ENCODE data around the gene DCST1. TPM values are rescaled to one million over a fixed set of nuclear protein-coding genes. Genes with fewer than 3 reads are reported as not detected.

The DCST1 gene, protein sequence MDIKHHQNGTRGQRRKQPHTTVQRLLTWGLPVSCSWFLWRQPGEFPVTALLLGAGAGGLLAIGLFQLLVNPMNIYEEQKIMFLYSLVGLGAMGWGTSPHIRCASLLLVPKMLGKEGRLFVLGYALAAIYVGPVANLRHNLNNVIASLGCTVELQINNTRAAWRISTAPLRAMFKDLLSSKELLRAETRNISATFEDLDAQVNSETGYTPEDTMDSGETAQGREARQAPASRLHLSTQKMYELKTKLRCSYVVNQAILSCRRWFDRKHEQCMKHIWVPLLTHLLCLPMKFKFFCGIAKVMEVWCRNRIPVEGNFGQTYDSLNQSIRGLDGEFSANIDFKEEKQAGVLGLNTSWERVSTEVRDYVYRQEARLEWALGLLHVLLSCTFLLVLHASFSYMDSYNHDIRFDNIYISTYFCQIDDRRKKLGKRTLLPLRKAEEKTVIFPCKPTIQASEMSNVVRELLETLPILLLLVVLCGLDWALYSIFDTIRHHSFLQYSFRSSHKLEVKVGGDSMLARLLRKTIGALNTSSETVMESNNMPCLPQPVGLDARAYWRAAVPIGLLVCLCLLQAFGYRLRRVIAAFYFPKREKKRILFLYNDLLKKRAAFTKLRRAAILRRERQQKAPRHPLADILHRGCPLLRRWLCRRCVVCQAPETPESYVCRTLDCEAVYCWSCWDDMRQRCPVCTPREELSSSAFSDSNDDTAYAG
- total RNA-seq = not detected

DNA sequence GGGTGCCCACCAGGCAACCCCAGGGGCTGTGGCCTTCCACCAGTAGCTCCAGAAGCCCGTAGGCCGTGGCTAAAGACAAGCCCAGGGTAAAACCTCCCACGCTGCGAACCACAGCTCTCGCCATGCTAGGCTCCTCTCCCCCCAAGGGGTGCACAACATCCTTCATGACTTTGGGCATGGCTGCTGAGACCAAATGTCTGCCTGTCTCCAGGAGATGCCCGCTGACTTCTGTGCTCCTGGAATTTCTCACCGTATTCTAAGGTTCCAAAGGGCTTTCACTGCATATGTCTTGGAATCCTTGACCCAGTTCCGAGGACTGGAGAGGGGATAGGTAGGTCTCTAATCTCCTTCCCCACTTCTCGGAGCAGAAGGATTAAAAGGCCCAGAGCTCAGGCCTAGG, at the start of gene DCST1, which contains the start of gene DCST2:
Gene DCST1 (plus strand): TSS at position 301 of the 400 bp plus-strand sequence. CDS start 213 bp downstream, outside the sequence.
Gene DCST2 (minus strand): TSS at position 258 of the 400 bp plus-strand sequence. CDS start 80 bp downstream, at position 178.

GRCh38 chr1:154993572-154994268, 39.9 kb upstream of the DCST1 start, which contains the start of gene LENEP:
Gene LENEP, plus strand, starts transcription at chr1:154993586. Its CDS starts 22 bp downstream, at chr1:154993608.

DNA sequence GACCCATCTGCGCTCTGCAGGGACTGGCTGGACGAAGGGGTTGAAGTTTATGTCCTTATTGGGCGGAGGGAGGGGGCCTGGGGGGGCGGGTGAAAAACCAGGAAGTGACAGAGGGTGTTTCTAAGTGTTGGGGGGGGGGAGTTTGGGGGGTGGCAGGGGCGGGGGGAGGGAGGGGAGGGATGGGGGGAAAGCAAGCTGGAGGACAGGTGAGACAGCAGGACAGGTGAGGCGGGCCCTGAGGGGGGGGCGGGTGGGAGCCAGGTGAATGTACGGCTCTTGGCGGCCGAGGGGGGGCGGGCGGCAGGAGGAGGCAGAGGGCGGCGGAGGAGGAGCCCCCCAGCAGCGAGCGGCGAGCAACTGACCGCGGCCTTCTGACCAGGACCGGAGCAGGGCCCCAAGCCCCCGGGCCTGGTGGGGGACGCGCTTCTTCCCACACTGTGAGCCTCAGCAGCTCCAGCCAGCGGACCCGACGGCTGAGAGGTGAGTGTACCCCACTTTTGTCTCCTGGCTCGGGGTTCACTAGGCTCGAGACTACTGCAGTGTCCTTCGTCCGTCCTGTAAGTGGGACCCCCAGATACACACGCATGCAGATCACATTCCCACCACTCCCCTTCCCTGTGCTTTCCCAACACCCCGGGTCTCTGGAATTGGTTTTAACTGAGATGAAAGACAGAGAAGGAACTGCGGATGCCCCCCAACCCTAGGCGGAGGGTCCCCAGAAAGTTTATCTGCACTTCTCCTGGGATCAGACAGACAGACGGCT, 31.0 kb upstream of the DCST1 start, which contains the start of gene ZBTB7B:
Gene ZBTB7B (plus strand): TSS at position 339 of the 763 bp plus-strand sequence. CDS start 11,859 bp downstream, outside the sequence.

DNA sequence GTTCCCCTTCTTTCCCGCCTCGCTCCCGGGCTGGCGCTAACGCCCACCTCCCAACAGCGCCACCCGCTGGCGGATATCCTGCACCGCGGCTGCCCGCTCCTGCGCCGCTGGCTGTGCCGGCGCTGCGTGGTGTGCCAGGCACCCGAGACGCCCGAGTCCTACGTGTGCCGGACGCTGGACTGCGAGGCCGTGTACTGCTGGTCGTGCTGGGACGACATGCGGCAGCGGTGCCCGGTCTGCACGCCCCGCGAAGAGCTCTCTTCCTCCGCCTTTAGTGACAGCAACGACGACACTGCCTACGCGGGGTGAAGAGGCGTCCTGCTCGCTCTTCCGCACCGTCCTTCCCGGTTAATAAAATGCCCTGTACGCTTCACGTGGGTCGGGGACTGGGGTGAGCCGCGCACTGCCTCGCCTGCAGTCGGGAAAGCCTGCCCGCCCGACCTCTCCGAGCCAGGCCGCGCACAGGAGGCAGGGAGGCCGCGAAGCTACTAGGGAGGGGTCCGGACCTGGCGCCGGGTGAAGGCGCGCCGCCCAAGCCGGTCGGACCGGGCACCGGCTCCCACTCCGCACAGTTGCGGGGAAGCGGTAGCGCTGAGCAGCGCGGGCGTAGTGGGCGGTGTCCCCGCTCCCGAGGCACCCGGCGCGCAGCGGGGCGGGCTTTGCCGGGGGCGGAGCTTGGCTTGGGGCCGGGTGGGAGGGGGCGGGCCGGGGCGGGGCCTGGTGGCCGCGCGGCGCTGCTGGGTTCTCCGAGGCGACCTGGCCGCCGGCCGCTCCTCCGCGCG, 17.1 kb downstream of the DCST1 start, which contains the start of gene ADAM15:
Gene ADAM15 (plus strand): TSS at position 757 of the 782 bp plus-strand sequence. CDS start 71 bp downstream, outside the sequence.

DNA sequence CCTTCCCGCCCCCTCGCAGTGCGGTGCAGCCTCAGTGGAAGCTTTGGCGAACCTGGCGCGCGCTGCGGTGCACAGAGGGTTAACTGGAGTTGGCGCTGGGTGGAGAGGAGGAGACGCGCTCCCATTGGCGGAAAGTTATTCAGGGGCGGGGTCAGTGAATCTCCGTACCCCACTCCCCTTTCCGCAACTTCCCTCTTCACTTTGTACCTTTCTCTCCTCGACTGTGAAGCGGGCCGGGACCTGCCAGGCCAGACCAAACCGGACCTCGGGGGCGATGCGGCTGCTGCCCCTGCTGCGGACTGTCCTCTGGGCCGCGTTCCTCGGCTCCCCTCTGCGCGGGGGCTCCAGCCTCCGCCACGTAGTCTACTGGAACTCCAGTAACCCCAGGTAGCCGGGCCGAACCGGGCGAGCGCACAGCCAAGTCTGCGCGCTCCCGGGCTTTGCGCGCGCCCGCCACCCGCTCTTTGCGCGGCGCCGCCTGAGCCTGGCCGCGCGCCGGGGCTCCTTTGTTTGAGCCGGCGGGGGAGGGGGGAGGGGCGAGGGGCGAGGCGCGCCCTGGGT, 30.0 kb downstream of the DCST1 start, which contains the start of gene EFNA4:
Gene EFNA4 (plus strand): TSS at position 191 of the 561 bp plus-strand sequence. CDS start 84 bp downstream, at position 275.

DNA sequence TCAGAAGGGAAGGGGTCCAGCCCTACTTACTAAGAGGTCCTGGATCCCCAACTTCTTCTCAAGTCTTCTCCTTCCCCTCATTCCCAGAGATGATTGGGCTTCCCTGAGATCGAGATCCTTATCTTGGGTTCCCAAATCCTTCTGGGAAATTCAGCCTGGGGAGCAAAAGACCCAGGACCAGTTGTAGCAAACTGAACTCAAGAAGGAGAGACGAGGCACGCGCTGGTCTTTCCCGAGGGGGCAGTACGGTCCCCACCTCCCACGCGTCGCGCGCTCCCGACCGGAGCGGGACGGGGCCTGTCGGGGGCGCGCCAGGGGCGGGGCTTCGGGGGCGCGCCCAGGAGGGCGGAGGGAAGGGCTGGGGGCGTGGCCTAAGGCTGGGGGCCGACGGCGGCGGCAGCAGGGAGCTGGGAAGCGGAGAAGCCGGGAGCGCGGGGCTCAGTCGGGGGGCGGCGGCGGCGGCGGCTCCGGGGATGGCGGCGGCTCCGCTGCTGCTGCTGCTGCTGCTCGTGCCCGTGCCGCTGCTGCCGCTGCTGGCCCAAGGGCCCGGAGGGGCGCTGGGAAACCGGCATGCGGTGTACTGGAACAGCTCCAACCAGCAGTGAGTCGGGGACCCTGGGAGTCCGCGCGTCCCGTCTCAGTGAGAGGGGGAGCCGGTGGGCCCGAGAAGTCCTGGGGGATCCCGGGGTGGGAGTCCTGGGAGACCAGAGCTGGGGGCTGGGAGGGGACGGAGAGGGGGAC, 45.0 kb downstream of the DCST1 start, which contains the start of gene EFNA3:
Gene EFNA3 (plus strand): TSS at position 369 of the 741 bp plus-strand sequence. CDS start 105 bp downstream, at position 474.

Other genes with a start within 250 kb of the DCST1 start
- gene KCNN3, start 163.5 kb upstream of the DCST1 start, total RNA-seq = 10.1 TPM
- gene PMVK, start 97.1 kb upstream of the DCST1 start, total RNA-seq = 15.7 TPM
- gene PBXIP1, start 77.7 kb upstream of the DCST1 start, total RNA-seq = 48.4 TPM
- 16.6 TPM for gene PYGO2, start 72.0 kb upstream of the DCST1 start, total RNA-seq
- 17.1 TPM for gene SHC1, start 63.1 kb upstream of the DCST1 start, total RNA-seq
- gene CKS1B, start 59.1 kb upstream of the DCST1 start, total RNA-seq = 25.6 TPM
- 18.9 TPM for gene FLAD1, start 50.5 kb upstream of the DCST1 start, total RNA-seq
- gene LENEP, start 40.2 kb upstream of the DCST1 start, total RNA-seq = 0.69 TPM
- 3.5 TPM for gene ZBTB7B, start 31.0 kb upstream of the DCST1 start, total RNA-seq
- gene DCST2, start within 50 bp of the DCST1 start, total RNA-seq = 0.46 TPM
- gene ADAM15, start 17.5 kb downstream of the DCST1 start, total RNA-seq = 20.5 TPM
- 1.2 TPM for gene EFNA4, start 29.9 kb downstream of the DCST1 start, total RNA-seq
- gene EFNA3, start 45.0 kb downstream of the DCST1 start, total RNA-seq = 13.8 TPM
- 5.3 TPM for gene EFNA1, start 94.1 kb downstream of the DCST1 start, total RNA-seq
- gene SLC50A1, start 102.0 kb downstream of the DCST1 start, total RNA-seq = 7.8 TPM
- gene DPM3, start 106.7 kb downstream of the DCST1 start, total RNA-seq = 13.8 TPM
- 60.2 TPM for gene KRTCAP2, start 139.5 kb downstream of the DCST1 start, total RNA-seq
- gene TRIM46, start 140.0 kb downstream of the DCST1 start, total RNA-seq = 21.2 TPM
- gene THBS3, start 174.1 kb downstream of the DCST1 start, total RNA-seq = 11.5 TPM
- 15.5 TPM for gene MTX1, start 174.9 kb downstream of the DCST1 start, total RNA-seq
- 5.5 TPM for gene ENTREP3, start 221.7 kb downstream of the DCST1 start, total RNA-seq
- 29.5 TPM for gene SCAMP3, start 228.5 kb downstream of the DCST1 start, total RNA-seq
- gene CLK2, start 239.7 kb downstream of the DCST1 start, total RNA-seq = 24.2 TPM
- 22.8 TPM for gene HCN3, start 243.6 kb downstream of the DCST1 start, total RNA-seq